HepG2 (cell line): ENCODE results near the gene ADORA2B. TPM values are rescaled to one million over a fixed set of nuclear protein-coding genes. Genes with fewer than 3 reads are reported as not detected.
A peak's percentile ranks its signal among the peaks of the same experiment; 100 is the strongest.

Experiments
- BCL3 ChIP-seq: sonication (generic); formaldehyde crosslinking; IDR thresholded peaks from 2 replicates; pipeline ENCODE4 v1.5.1; 2020; ENCODE audit warnings: mild to moderate bottlenecking, missing genetic modification reagents, moderate library complexity
- ELF3 ChIP-seq: IDR thresholded peaks from 2 replicates; pipeline ENCODE4 v1.6.1; 2016; ENCODE audit warnings: missing genetic modification reagents, missing compliant biosample characterization
- HIC2 ChIP-seq: sonication (generic); formaldehyde crosslinking; IDR thresholded peaks from 2 replicates; pipeline ENCODE4 v1.9.0; 2022; ENCODE audit warnings: low read depth, missing genetic modification reagents
- KDM2A ChIP-seq: sonication (generic); formaldehyde crosslinking; IDR thresholded peaks from 2 replicates; pipeline ENCODE4 v1.4.0; 2020; ENCODE audit warnings: low read depth, missing genetic modification reagents, borderline replicate concordance
- MXD3 ChIP-seq: IDR thresholded peaks from 2 replicates; pipeline ENCODE4 v1.6.1; 2016; ENCODE audit warnings: mild to moderate bottlenecking, missing biosample characterization, missing genetic modification reagents
- PLRG1 ChIP-seq: fragments of 450-650 bp; conservative IDR thresholded peaks from 2 replicates; pipeline ENCODE4 v1.6.1; 2016
- PREB ChIP-seq: sonication (generic); formaldehyde crosslinking; IDR thresholded peaks from 2 replicates; pipeline ENCODE4 v1.4.0; 2020; ENCODE audit warnings: missing genetic modification reagents
- RBAK ChIP-seq: sonication (generic); formaldehyde crosslinking; IDR thresholded peaks from 2 replicates; pipeline ENCODE4 v1.5.1; 2020; ENCODE audit warnings: mild to moderate bottlenecking, missing genetic modification reagents
- SALL1 ChIP-seq: sonication (generic); formaldehyde crosslinking; IDR thresholded peaks from 2 replicates; pipeline ENCODE4 v1.8.0; 2022; ENCODE audit warnings: mild to moderate bottlenecking, missing genetic modification reagents
- SOX13 ChIP-seq, 3 experiments: fragments of 450-650 bp in 1 of 3; sonication (generic) in 1 of 3; formaldehyde crosslinking in 1 of 3; IDR thresholded peaks in 2 of 3; conservative IDR thresholded peaks in 1 of 3; 2 replicates each; pipeline versions ENCODE4 v1.5.0 to v1.6.1; 2016 to 2020; ENCODE audit warnings: antibody characterized with exemption in 1 of 3, mild to moderate bottlenecking in 1 of 3, missing compliant biosample characterization in 1 of 3, missing genetic modification reagents in 1 of 3, moderate library complexity in 1 of 3
- TBL1XR1 ChIP-seq: fragments of 150-350 bp; IDR thresholded peaks from 2 replicates; pipeline ENCODE4 v1.6.1; 2014; ENCODE audit warnings: borderline replicate concordance, low read length; ENCODE audit not compliant: partially characterized antibody
- TRAFD1 ChIP-seq: sonication (generic); formaldehyde crosslinking; IDR thresholded peaks from 2 replicates; pipeline ENCODE4 v1.5.1; 2020; ENCODE audit warnings: missing genetic modification reagents, mild to moderate bottlenecking, borderline replicate concordance
- ZFP62 ChIP-seq: sonication (generic); formaldehyde crosslinking; IDR thresholded peaks from 2 replicates; pipeline ENCODE4 v1.4.0; 2020; ENCODE audit warnings: missing genetic modification reagents
- ZFX ChIP-seq: sonication (generic); formaldehyde crosslinking; IDR thresholded peaks from 2 replicates; pipeline ENCODE4 v1.4.0; 2020; ENCODE audit warnings: mild to moderate bottlenecking, low read depth, missing genetic modification reagents, moderate library complexity
- ZNF101 ChIP-seq: sonication (generic); formaldehyde crosslinking; IDR thresholded peaks from 2 replicates; pipeline ENCODE4 v1.4.0; 2020; ENCODE audit warnings: mild to moderate bottlenecking, low read depth, missing genetic modification reagents, borderline replicate concordance
- ZNF362 ChIP-seq: sonication (generic); formaldehyde crosslinking; IDR thresholded peaks from 2 replicates; pipeline ENCODE4 v1.4.0; 2020; ENCODE audit warnings: missing genetic modification reagents, mild to moderate bottlenecking, borderline replicate concordance
- ZNF691 ChIP-seq: sonication (generic); formaldehyde crosslinking; IDR thresholded peaks from 2 replicates; pipeline ENCODE4 v1.4.0; 2020; ENCODE audit warnings: missing genetic modification reagents, low read depth, mild to moderate bottlenecking, borderline replicate concordance
- ZNF713 ChIP-seq: sonication (generic); formaldehyde crosslinking; IDR thresholded peaks from 2 replicates; pipeline ENCODE4 v1.4.0; 2020; ENCODE audit warnings: mild to moderate bottlenecking, missing genetic modification reagents
- polyA plus RNA-seq, 8 experiments: library from polyadenylated mRNA; depleted of rRNA in 3 of 8; stranded (reverse) in 7 of 8; unstranded in 1 of 8; fragments of >200 nt; fragmentation: Illumina TruSeq in 4 of 8; extraction: Trizol in 4 of 8; gene quantifications; 2 replicates each; pipeline versions ENCODE4 v1.2.1 to v1.2.3, GENCODE V29; 2011 to 2016; ENCODE audit warnings: low read depth in 4 of 8, missing spikeins in 1 of 8, mixed read lengths in 1 of 8; ENCODE audit not compliant: insufficient read depth in 1 of 8
- total RNA-seq, 5 experiments: library from RNA; depleted of rRNA; stranded (reverse); fragments of >200 nt; fragmentation: Illumina TruSeq; extraction: Trizol; gene quantifications; 2 replicates each; pipeline ENCODE4 v1.2.3, GENCODE V29; 2016; ENCODE audit warnings: low read depth in 1 of 5

ADORA2B gene
- total and polyA plus RNA-seq, 2 of the 13 experiments (the other 11 are each of a cell fraction or from before 2014, with no cell fraction given), result 10.4 to 20.0 TPM

- no peak for TF ChIP-seq ZNF362 (CRISPR knock-in tag)
- TF ChIP-seq ZFX (CRISPR knock-in tag), result peak; percentile 63; the same call in 1 of the 2 replicates
- TF ChIP-seq BCL3 (CRISPR knock-in tag), result peak; percentile 43; the same call in 1 of the 2 replicates
- TF ChIP-seq ZNF101 (CRISPR knock-in tag), result no peak
- no peak for TF ChIP-seq MXD3
- TF ChIP-seq TRAFD1, result no peak
- 0 out of 2 replicates have a peak, but pooled peaks have one; percentile 67 for TF ChIP-seq ZNF713 (CRISPR knock-in tag)
- TF ChIP-seq PREB (CRISPR knock-in tag), result no peak
- no peak for TF ChIP-seq ZFP62 (CRISPR knock-in tag)
- peak; percentile 36 for TF ChIP-seq SALL1 (CRISPR knock-in tag)
- no peak; the same call in 1 of the 2 replicates for TF ChIP-seq KDM2A
- no peak for TF ChIP-seq HIC2 (CRISPR knock-in tag)
- no peak for TF ChIP-seq PLRG1
- TF ChIP-seq RBAK (CRISPR knock-in tag), result no peak
- TF ChIP-seq TBL1XR1, result no peak
- TF ChIP-seq ZNF691 (CRISPR knock-in tag), result no peak
- TF ChIP-seq ELF3 (CRISPR knock-in tag), result peak; percentile 49; the same call in 1 of the 2 replicates
- no peak for TF ChIP-seq SOX13 (IDR thresholded peaks at IDR 0.05)
- no peak for TF ChIP-seq SOX13 (CRISPR knock-in tag; conservative IDR thresholded peaks at IDR 0.05 in 1 of 2, IDR thresholded peaks at IDR 0.05 in 1 of 2)
These were observed 21.9 kb downstream of the ADORA2B start (continued) for GRCh38 chr17:15966879-15967248.
